Naive B cell (primary cell): ENCODE results near the gene PAK1. TPM values are rescaled to one million over a fixed set of nuclear protein-coding genes. Genes with fewer than 3 reads are reported as not detected.
"Not testable (repeated sequence)": the region's sequence is repeated elsewhere in the genome, so short reads cannot be mapped to it uniquely, and the experiment has no call there.

ENCODE experiments used
- ATAC-seq, 2 donors: fragments of 150-1000 bp; cut with Tn5 transposase; 2 replicates each; pipeline ENCODE4 v1.10.0; 2021; ENCODE audit warnings: low read depth in 2 of 2, mild to moderate bottlenecking in 2 of 2, moderate library complexity in 2 of 2
- DNase-seq: peaks from one replicate; pipeline ENCODE4 v3.0.0; 2022
- H3K27ac Mint-ChIP-seq, 6 donors: one replicate each; pipeline ENCODE4 v1.8.0; 2020 to 2022; ENCODE audit warnings: mild to moderate bottlenecking in 6 of 6, mixed read lengths in 6 of 6, moderate library complexity in 5 of 6, inconsistent platforms in 2 of 6
- H3K27me3 Mint-ChIP-seq, 3 donors: one replicate each; pipeline ENCODE4 v1.8.0; 2021 to 2022; ENCODE audit warnings: mixed read lengths in 3 of 3, mild to moderate bottlenecking in 1 of 3
- H3K36me3 Mint-ChIP-seq, 2 donors: one replicate each; pipeline ENCODE4 v1.8.0; 2020 to 2022; ENCODE audit warnings: mixed read lengths in 2 of 2, inconsistent platforms in 1 of 2, mild to moderate bottlenecking in 1 of 2
- H3K4me1 Mint-ChIP-seq, 3 donors: one replicate each; pipeline ENCODE4 v1.8.0; 2020 to 2022; ENCODE audit warnings: mixed read lengths in 3 of 3, inconsistent platforms in 1 of 3, mild to moderate bottlenecking in 1 of 3, moderate library complexity in 1 of 3
- H3K4me3 Mint-ChIP-seq, 8 donors: one replicate each; pipeline ENCODE4 v1.8.0; 2020 to 2022; ENCODE audit warnings: mild to moderate bottlenecking in 8 of 8, mixed read lengths in 8 of 8, moderate library complexity in 8 of 8, inconsistent platforms in 2 of 8
- H3K9me3 Mint-ChIP-seq, 7 donors: one replicate each; pipeline ENCODE4 v1.8.0; 2020 to 2022; ENCODE audit warnings: mixed read lengths in 7 of 7, mild to moderate bottlenecking in 5 of 7, inconsistent platforms in 2 of 7, moderate library complexity in 1 of 7
- polyA plus RNA-seq, 6 donors: library from polyadenylated mRNA; unstranded; fragments of 300-500 nt; fragmentation: Illumina TruSeq; gene quantifications; one replicate each; pipeline ENCODE4 v1.2.3, GENCODE V29; 2021; ENCODE audit warnings: low read depth in 6 of 6

The PAK1 gene
- polyA plus RNA-seq, 6 donors from 2014 or later: 7.4 to 11.9 (median 10.7) TPM

GRCh38 chr11:77503006-77503405 lies 29.1 kb upstream of the PAK1 start:
- H3K27me3 Mint-ChIP-seq: peaks cover 0 to 22% (median 11%) of the 10 kb centered on the region in 3 donors

GRCh38 chr11:77502346-77502905 lies 28.5 kb upstream of the PAK1 start:
- Mint-ChIP-seq H3K4me3 (no peak overlapping the region), H3K27ac (no peak overlapping the region), H3K9me3 (no peaks in the 10 kb centered on the region), H3K27me3 (peaks cover 3 to 22% (median 11%) of the 10 kb centered on the region in 3 donors), H3K4me1 (peaks cover 13 to 16% (median 15%) of the 10 kb centered on the region in 3 donors), H3K36me3 (no peaks in the 10 kb centered on the region)
- DNase-seq (no peak), ATAC-seq (no peak)

More at GRCh38 chr11:77503006-77503405, 29.1 kb upstream of the PAK1 start:
- no peaks in the 10 kb centered on the region for H3K9me3 Mint-ChIP-seq
- no peaks in the 10 kb centered on the region for H3K36me3 Mint-ChIP-seq
- peaks cover 13 to 16% (median 15%) of the 10 kb centered on the region in 3 donors for H3K4me1 Mint-ChIP-seq
- DNase-seq: no peak
- ATAC-seq: no peak
- peak overlapping the region in 1 of 8 donors; percentile 13 for H3K4me3 Mint-ChIP-seq
- no peak overlapping the region for H3K27ac Mint-ChIP-seq

- H3K27me3 Mint-ChIP-seq: peaks cover 6 to 22% (median 11%) of the 10 kb centered on the region in 3 donors
- H3K9me3 Mint-ChIP-seq: no peaks in the 10 kb centered on the region
- ATAC-seq (peak; percentile 56 to 72), DNase-seq (no peak)
- peak overlapping the region in 2 of 8 donors; percentile 49 to 74 for H3K4me3 Mint-ChIP-seq
- no peak overlapping the region for H3K27ac Mint-ChIP-seq
- H3K36me3 Mint-ChIP-seq: no peaks in the 10 kb centered on the region
- H3K4me1 Mint-ChIP-seq: peaks cover 13 to 16% (median 15%) of the 10 kb centered on the region in 3 donors
Measured at GRCh38 chr11:77501758-77502157, 27.9 kb upstream of the PAK1 start.

GRCh38 chr11:77497368-77497767 lies 23.5 kb upstream of the PAK1 start:
- Mint-ChIP-seq H3K4me1 (peaks cover 10 to 12% (median 12%) of the 10 kb centered on the region in 3 donors), H3K27ac (no peak overlapping the region), H3K36me3 (peaks cover 5 to 8% of the 10 kb centered on the region in 2 donors), H3K9me3 (peaks cover 0 to 5% (median 0%) of the 10 kb centered on the region in 7 donors), H3K4me3 (no peak overlapping the region), H3K27me3 (peaks cover 10 to 20% (median 18%) of the 10 kb centered on the region in 3 donors)
- DNase-seq (no peak), ATAC-seq (no peak)

GRCh38 chr11:77495526-77495925 lies 21.6 kb upstream of the PAK1 start:
- H3K36me3 Mint-ChIP-seq: peaks cover 5 to 8% of the 10 kb centered on the region in 2 donors
- ATAC-seq (no peak), DNase-seq (no peak)
- H3K27ac Mint-ChIP-seq: no peak overlapping the region
- H3K9me3 Mint-ChIP-seq: peaks cover 0 to 5% (median 0%) of the 10 kb centered on the region in 7 donors
- H3K4me3 Mint-ChIP-seq: no peak overlapping the region
- peaks cover 10 to 21% (median 20%) of the 10 kb centered on the region in 3 donors for H3K27me3 Mint-ChIP-seq
- no peaks in the 10 kb centered on the region for H3K4me1 Mint-ChIP-seq

- not testable (repeated sequence) for H3K27ac Mint-ChIP-seq, ATAC-seq
Measured at GRCh38 chr11:77490035-77490434, 16.1 kb upstream of the PAK1 start.

GRCh38 chr11:77487790-77488189 lies 13.9 kb upstream of the PAK1 start:
- Mint-ChIP-seq H3K4me3 (no peak overlapping the region), H3K27ac (no peak overlapping the region), H3K27me3 (peaks cover 0 to 9% (median 0%) of the 10 kb centered on the region in 3 donors), H3K36me3 (no peaks in the 10 kb centered on the region), H3K4me1 (no peaks in the 10 kb centered on the region), H3K9me3 (no peaks in the 10 kb centered on the region)
- ATAC-seq (no peak), DNase-seq (no peak)

More at GRCh38 chr11:77490035-77490434, 16.1 kb upstream of the PAK1 start:
- not testable (repeated sequence) for H3K36me3 Mint-ChIP-seq, H3K27me3 Mint-ChIP-seq, H3K9me3 Mint-ChIP-seq, H3K4me3 Mint-ChIP-seq, DNase-seq, H3K4me1 Mint-ChIP-seq

GRCh38 chr11:77479746-77480352 lies 6.0 kb upstream of the PAK1 start:
- Mint-ChIP-seq H3K4me3 (no peak overlapping the region), H3K9me3 (no peaks in the 10 kb centered on the region), H3K4me1 (peaks cover 0 to 5% (median 4%) of the 10 kb centered on the region in 3 donors), H3K27me3 (peaks cover 0 to 4% (median 0%) of the 10 kb centered on the region in 3 donors), H3K36me3 (no peaks in the 10 kb centered on the region), H3K27ac (no peak overlapping the region)
- DNase-seq: no peak
- ATAC-seq: no peak

GRCh38 chr11:77475206-77475605 lies 1.3 kb upstream of the PAK1 start:
- no peaks in the 10 kb centered on the region for H3K36me3 Mint-ChIP-seq
- peaks cover 7 to 12% (median 9%) of the 10 kb centered on the region in 3 donors for H3K4me1 Mint-ChIP-seq
- DNase-seq (no peak), ATAC-seq (no peak)
- no peaks in the 10 kb centered on the region for H3K9me3 Mint-ChIP-seq
- peak overlapping the region; percentile 97 to 99 (median 99) for H3K27ac Mint-ChIP-seq
- H3K27me3 Mint-ChIP-seq: peaks cover 0 to 7% (median 0%) of the 10 kb centered on the region in 3 donors
- H3K4me3 Mint-ChIP-seq: peak overlapping the region; percentile 9 to 91 (median 75)

- Mint-ChIP-seq H3K9me3 (no peaks in the 10 kb centered on the region), H3K4me1 (peaks cover 7 to 12% (median 9%) of the 10 kb centered on the region in 3 donors), H3K27ac (peak overlapping the region; percentile 97 to 99 (median 99)), H3K27me3 (peaks cover 0 to 7% (median 0%) of the 10 kb centered on the region in 3 donors), H3K36me3 (no peaks in the 10 kb centered on the region), H3K4me3 (peak overlapping the region; percentile 74 to 91 (median 88))
- ATAC-seq (no peak), DNase-seq (no peak)
Measured at GRCh38 chr11:77474684-77475060, 778 bp upstream of the PAK1 start.

- Mint-ChIP-seq H3K27me3 (peaks cover 0 to 7% (median 0%) of the 10 kb centered on the region in 3 donors), H3K4me1 (peaks cover 7 to 12% (median 9%) of the 10 kb centered on the region in 3 donors), H3K36me3 (no peaks in the 10 kb centered on the region), H3K27ac (peak overlapping the region; percentile 87 to 98 (median 96)), H3K9me3 (no peaks in the 10 kb centered on the region), H3K4me3 (peak overlapping the region; percentile 74 to 95 (median 90))
- DNase-seq (peak; percentile 64), ATAC-seq (peak; percentile 38 to 44)
Measured at GRCh38 chr11:77472991-77473800, 698 bp downstream of the PAK1 start.

GRCh38 chr11:77471558-77472193 lies 2.2 kb downstream of the PAK1 start:
- Mint-ChIP-seq H3K4me1 (peaks cover 7 to 12% (median 9%) of the 10 kb centered on the region in 3 donors), H3K4me3 (peak overlapping the region in 7 of 8 donors; percentile 49 to 88 (median 85)), H3K27ac (peak overlapping the region in 5 of 6 donors; percentile 17 to 97 (median 61)), H3K9me3 (no peaks in the 10 kb centered on the region), H3K36me3 (no peaks in the 10 kb centered on the region), H3K27me3 (peaks cover 0 to 7% (median 0%) of the 10 kb centered on the region in 3 donors)
- ATAC-seq: no peak
- no peak for DNase-seq

- peak overlapping the region in 3 of 8 donors; percentile 10 to 86 (median 62) for H3K4me3 Mint-ChIP-seq
- no peaks in the 10 kb centered on the region for H3K36me3 Mint-ChIP-seq
- peaks cover 7 to 12% (median 9%) of the 10 kb centered on the region in 3 donors for H3K4me1 Mint-ChIP-seq
- peak overlapping the region in 2 of 6 donors; percentile 77 to 81 for H3K27ac Mint-ChIP-seq
- no peak for DNase-seq
- peaks cover 0 to 7% (median 0%) of the 10 kb centered on the region in 3 donors for H3K27me3 Mint-ChIP-seq
- no peak for ATAC-seq
- no peaks in the 10 kb centered on the region for H3K9me3 Mint-ChIP-seq
Measured at GRCh38 chr11:77470971-77471370, 2.9 kb downstream of the PAK1 start.
